ENCODE results near the gene CEP68.

DNA sequence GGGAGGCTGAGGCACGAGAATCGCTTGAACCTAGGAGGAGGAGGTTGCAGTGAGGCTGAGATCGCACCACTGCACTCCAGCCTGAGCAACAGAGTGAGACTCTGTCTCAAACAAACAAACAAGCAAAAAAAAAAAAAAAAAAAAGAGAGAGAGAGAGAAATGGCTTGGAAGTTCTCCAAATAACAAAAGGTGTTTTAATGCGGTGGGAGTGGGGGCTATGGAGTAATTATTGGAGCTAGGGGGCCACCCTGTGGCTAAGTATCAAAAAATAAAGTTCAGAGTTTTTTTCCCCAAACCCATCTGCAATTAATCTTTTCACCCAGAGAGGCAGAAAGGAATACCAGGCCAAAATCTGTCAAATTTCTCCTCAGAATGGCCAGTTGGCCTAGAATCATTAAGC, 23.0 kb upstream of the CEP68 start:
- TF ChIP-seq, protein P1, sequence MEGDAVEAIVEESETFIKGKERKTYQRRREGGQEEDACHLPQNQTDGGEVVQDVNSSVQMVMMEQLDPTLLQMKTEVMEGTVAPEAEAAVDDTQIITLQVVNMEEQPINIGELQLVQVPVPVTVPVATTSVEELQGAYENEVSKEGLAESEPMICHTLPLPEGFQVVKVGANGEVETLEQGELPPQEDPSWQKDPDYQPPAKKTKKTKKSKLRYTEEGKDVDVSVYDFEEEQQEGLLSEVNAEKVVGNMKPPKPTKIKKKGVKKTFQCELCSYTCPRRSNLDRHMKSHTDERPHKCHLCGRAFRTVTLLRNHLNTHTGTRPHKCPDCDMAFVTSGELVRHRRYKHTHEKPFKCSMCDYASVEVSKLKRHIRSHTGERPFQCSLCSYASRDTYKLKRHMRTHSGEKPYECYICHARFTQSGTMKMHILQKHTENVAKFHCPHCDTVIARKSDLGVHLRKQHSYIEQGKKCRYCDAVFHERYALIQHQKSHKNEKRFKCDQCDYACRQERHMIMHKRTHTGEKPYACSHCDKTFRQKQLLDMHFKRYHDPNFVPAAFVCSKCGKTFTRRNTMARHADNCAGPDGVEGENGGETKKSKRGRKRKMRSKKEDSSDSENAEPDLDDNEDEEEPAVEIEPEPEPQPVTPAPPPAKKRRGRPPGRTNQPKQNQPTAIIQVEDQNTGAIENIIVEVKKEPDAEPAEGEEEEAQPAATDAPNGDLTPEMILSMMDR (IDR thresholded peaks at IDR 0.05) = peak in 5 of 6 experiments; percentile 15 to 49 (median 32)
- TF ChIP-seq POLR2A (IDR thresholded peaks at IDR 0.05) = no peak
